ENCODE data around the gene CCDC187. TPM values are rescaled to one million over a fixed set of nuclear protein-coding genes. Genes with fewer than 3 reads are reported as not detected.

Gene CCDC187
- total RNA-seq, 1 experiment from 2014 or later: not detected

GRCh38 chr9:136286987-136287379 is 16.9 kb downstream of the CCDC187 start:
- DNase-seq: no peak

GRCh38 chr9:136286359-136286986 is 17.4 kb downstream of the CCDC187 start:
- Histone ChIP-seq H3K36me3 (no peaks in the 10 kb centered on the region), H3K9me3 (no peaks in the 10 kb centered on the region), H3K27me3 (no peaks in the 10 kb centered on the region)

More at GRCh38 chr9:136286987-136287379, 16.9 kb downstream of the CCDC187 start:
- Histone ChIP-seq H3K36me3 (no peaks in the 10 kb centered on the region), H3K27me3 (no peaks in the 10 kb centered on the region), H3K9me3 (no peaks in the 10 kb centered on the region), H3K4me3 (no peak overlapping the region)

GRCh38 chr9:136285501-136286358 is 18.2 kb downstream of the CCDC187 start:
- Histone ChIP-seq H3K27me3 (no peaks in the 10 kb centered on the region), H3K4me3 (no peak overlapping the region), H3K9me3 (no peaks in the 10 kb centered on the region), H3K36me3 (no peaks in the 10 kb centered on the region)
- DNase-seq: no peak

More at GRCh38 chr9:136286359-136286986, 17.4 kb downstream of the CCDC187 start:
- no peak overlapping the region for H3K4me3 ChIP-seq
- DNase-seq: no peak

- no peak for DNase-seq
- Histone ChIP-seq H3K9me3 (no peaks in the 10 kb centered on the region), H3K4me3 (no peak overlapping the region), H3K36me3 (no peaks in the 10 kb centered on the region), H3K27me3 (no peaks in the 10 kb centered on the region)
These were observed 18.9 kb downstream of the CCDC187 start for GRCh38 chr9:136284951-136285350.

GRCh38 chr9:136284311-136284710 is 19.6 kb downstream of the CCDC187 start:
- Histone ChIP-seq H3K4me3 (no peak overlapping the region), H3K36me3 (no peaks in the 10 kb centered on the region), H3K27me3 (no peaks in the 10 kb centered on the region), H3K9me3 (no peaks in the 10 kb centered on the region)
- DNase-seq: no peak

GRCh38 chr9:136283291-136284235 is 20.3 kb downstream of the CCDC187 start:
- Histone ChIP-seq H3K36me3 (no peaks in the 10 kb centered on the region), H3K4me3 (no peak overlapping the region), H3K9me3 (no peaks in the 10 kb centered on the region), H3K27me3 (no peaks in the 10 kb centered on the region)
- DNase-seq: peak; percentile 72

- no peak for DNase-seq
- Histone ChIP-seq H3K4me3 (no peak overlapping the region), H3K36me3 (no peaks in the 10 kb centered on the region), H3K27me3 (no peaks in the 10 kb centered on the region), H3K9me3 (no peaks in the 10 kb centered on the region)
These were observed 21.5 kb downstream of the CCDC187 start for GRCh38 chr9:136282272-136282861.

- Histone ChIP-seq H3K4me3 (no peak overlapping the region), H3K9me3 (no peaks in the 10 kb centered on the region), H3K36me3 (no peaks in the 10 kb centered on the region), H3K27me3 (no peaks in the 10 kb centered on the region)
- no peak for DNase-seq
These were observed 22.2 kb downstream of the CCDC187 start for GRCh38 chr9:136281421-136282271.

GRCh38 chr9:136280535-136281315 is 23.2 kb downstream of the CCDC187 start:
- no peaks in the 10 kb centered on the region for H3K27me3 ChIP-seq
- no peak overlapping the region for H3K4me3 ChIP-seq
- H3K36me3 ChIP-seq: no peaks in the 10 kb centered on the region
- no peaks in the 10 kb centered on the region for H3K9me3 ChIP-seq
- no peak for DNase-seq

GRCh38 chr9:136279471-136279870 is 24.4 kb downstream of the CCDC187 start:
- no peak for DNase-seq
- H3K36me3 ChIP-seq: no peaks in the 10 kb centered on the region
- no peak overlapping the region for H3K4me3 ChIP-seq
- H3K27me3 ChIP-seq: no peaks in the 10 kb centered on the region
- H3K9me3 ChIP-seq: no peaks in the 10 kb centered on the region

- DNase-seq: no peak
- no peaks in the 10 kb centered on the region for H3K9me3 ChIP-seq
- no peaks in the 10 kb centered on the region for H3K27me3 ChIP-seq
- H3K36me3 ChIP-seq: no peaks in the 10 kb centered on the region
- no peak overlapping the region for H3K4me3 ChIP-seq
These were observed 25.0 kb downstream of the CCDC187 start for GRCh38 chr9:136278894-136279293.

GRCh38 chr9:136278221-136278620 is 25.7 kb downstream of the CCDC187 start:
- DNase-seq: no peak
- no peaks in the 10 kb centered on the region for H3K36me3 ChIP-seq
- H3K4me3 ChIP-seq: no peak overlapping the region
- H3K27me3 ChIP-seq: no peaks in the 10 kb centered on the region
- no peaks in the 10 kb centered on the region for H3K9me3 ChIP-seq

GRCh38 chr9:136277746-136278145 is 26.1 kb downstream of the CCDC187 start:
- H3K4me3 ChIP-seq: no peak overlapping the region
- no peaks in the 10 kb centered on the region for H3K27me3 ChIP-seq
- no peaks in the 10 kb centered on the region for H3K9me3 ChIP-seq
- H3K36me3 ChIP-seq: no peaks in the 10 kb centered on the region
- no peak for DNase-seq

GRCh38 chr9:136276716-136277115 is 27.2 kb downstream of the CCDC187 start:
- H3K9me3 ChIP-seq: no peaks in the 10 kb centered on the region
- DNase-seq: no peak
- H3K27me3 ChIP-seq: no peaks in the 10 kb centered on the region
- no peaks in the 10 kb centered on the region for H3K36me3 ChIP-seq
- no peak overlapping the region for H3K4me3 ChIP-seq
